Esophagus squamous epithelium (tissue), 4 donors: Measurements from ENCODE around the gene PF4V1.

Source experiments
- CTCF ChIP-seq, 6 experiments: fragments of 450-650 bp in 4 of 6; fragments of 200-600 bp in 2 of 6; sonication (generic) in 2 of 6; IDR thresholded peaks; one replicate each; pipeline ENCODE4 v1.5.1; 2016 to 2019; ENCODE audit warnings: antibody characterized with exemption in 6 of 6, mild to moderate bottlenecking in 4 of 6, moderate library complexity in 4 of 6
- POLR2A ChIP-seq, 4 donors: fragments of 450-650 bp; IDR thresholded peaks; one replicate each; pipeline ENCODE4 v1.6.1; 2017; ENCODE audit warnings: antibody characterized with exemption in 4 of 4, mild to moderate bottlenecking in 4 of 4, moderate library complexity in 3 of 4

GRCh38 chr4:73816814-73817213 lies 36.3 kb upstream of the PF4V1 start:
- no peak for TF ChIP-seq CTCF (IDR thresholded peaks at IDR 0.05)
- TF ChIP-seq POLR2A (IDR thresholded peaks at IDR 0.05): no peak
